NCI-H2081 (cell line): ENCODE measurements around the gene OR1N1.
A peak's percentile ranks its signal among the peaks of the same experiment; 100 is the strongest.
"Not testable (repeated sequence)": the region's sequence is repeated elsewhere in the genome, so short reads cannot be mapped to it uniquely, and the experiment has no call there.

Experiments
- DNase-seq, 2 experiments: peaks; one replicate each; lab custom pipeline; 2025; lab: John Stamatoyannopoulos, UW

Gene OR1N1, protein sequence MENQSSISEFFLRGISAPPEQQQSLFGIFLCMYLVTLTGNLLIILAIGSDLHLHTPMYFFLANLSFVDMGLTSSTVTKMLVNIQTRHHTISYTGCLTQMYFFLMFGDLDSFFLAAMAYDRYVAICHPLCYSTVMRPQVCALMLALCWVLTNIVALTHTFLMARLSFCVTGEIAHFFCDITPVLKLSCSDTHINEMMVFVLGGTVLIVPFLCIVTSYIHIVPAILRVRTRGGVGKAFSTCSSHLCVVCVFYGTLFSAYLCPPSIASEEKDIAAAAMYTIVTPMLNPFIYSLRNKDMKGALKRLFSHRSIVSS

DNA sequence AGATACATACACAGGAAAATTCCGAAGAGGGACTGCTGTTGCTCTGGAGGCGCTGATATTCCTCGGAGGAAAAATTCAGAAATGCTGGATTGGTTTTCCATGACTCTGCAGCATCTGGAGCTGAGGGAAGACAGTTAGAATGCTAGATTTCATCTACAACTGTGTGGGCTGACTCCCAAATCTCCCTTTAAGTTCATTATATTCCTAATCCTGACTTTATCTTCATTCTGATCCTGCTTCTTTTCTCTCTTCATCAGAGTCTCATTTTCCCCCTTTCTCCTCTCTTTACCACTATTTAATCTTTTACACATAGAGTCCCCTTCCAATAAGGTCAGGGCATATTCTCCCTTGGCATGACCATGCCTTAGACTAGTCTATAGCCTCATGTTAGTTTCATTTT lies at the start of gene OR1N1:
TSS of gene OR1N1 (minus strand) at position 101 of the 400 bp plus-strand sequence. CDS start at position 101, 0 bp downstream.
- no peak for DNase-seq

DNA sequence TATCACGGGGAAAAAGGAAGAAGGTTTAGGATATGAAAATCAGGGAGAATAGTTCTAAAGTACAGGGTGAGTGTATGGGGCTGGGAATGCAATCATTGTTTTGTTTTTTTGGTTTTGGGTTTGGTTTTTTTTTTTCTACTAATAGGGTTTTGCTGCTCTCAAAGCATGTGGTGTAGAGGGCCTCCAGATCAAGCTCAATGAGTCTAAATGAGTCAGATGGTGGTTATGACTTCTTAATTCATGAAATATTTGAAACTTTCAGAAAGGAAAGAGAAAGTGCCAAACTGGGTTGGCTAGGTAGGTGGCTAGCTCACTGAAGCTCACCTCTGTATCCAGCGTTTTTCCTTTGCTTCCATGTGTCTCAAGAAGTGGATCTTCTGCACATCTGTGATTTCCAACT lies 45.4 kb upstream of the OR1N1 start:
- no peak for DNase-seq

DNA sequence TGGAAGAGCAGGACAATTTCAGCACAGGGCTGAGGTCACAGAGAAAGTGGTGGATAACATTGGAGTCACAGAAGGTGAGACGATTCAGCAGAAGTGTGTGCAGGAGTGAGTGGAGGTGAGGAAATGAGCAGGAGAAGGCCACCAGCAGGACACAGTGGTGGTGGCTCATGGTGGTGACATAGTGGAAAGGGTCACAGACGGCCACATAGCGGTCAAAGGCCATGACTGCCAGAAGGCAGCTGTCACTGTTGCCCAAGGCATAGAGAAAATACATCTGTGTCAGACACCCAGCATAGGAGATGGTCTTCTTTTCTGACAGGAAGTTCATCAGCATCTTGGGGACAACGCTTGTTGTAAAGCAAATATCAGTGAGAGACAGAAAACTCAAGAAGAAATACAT lies 40.8 kb upstream of the OR1N1 start:
- no peak for DNase-seq

DNA sequence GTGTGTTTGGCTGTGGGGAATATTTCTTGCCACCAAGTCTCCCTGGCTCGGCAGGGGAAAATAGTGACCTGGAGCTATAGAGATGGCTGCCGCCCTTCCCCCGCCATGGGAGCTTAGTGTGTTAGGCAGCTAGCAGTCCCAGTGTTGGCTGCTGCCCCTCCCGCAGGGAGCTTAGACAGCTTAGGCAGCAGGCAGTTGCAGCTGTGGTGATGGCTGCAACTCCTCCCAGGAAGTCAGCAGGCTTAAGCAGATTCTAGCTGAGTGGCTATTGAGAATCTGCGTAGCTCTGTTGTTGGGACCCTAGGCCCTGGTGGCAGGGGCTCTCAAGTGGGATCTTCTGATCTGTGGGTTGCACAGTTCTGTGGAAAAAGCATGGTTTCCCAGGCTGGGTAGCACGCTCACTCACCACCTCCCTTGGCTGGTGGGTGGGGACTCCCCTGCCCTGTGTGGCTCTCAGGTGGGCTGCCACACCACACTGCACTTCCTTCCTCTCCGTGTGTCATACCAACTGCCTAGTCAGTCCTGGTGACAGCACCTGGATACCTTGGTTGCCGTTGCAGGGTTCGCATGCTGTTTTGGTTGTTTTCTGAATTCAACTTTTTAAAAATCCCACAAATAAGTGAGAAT lies 35.2 kb upstream of the OR1N1 start:
- DNase-seq, result no peak

DNA sequence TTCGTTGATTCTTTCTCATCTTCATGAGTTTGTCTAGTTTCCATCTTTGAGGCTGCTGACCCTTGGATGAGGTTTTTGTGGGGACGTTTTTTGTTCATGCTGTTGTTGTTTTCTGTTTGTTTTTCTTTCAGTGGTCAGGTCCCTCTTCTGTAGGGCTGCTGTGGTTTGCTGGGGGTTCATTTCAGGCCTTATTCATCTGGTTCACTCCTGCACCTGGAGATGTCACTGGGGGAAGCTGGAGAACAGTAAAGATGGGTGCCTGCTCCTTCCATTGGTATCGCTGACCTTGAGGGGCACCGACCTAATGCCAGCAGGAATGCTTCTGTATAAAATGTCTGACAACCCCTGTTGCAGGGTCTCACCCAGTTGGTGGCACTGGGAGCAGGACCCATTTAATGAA lies 34.4 kb upstream of the OR1N1 start:
- DNase-seq, result no peak

DNA sequence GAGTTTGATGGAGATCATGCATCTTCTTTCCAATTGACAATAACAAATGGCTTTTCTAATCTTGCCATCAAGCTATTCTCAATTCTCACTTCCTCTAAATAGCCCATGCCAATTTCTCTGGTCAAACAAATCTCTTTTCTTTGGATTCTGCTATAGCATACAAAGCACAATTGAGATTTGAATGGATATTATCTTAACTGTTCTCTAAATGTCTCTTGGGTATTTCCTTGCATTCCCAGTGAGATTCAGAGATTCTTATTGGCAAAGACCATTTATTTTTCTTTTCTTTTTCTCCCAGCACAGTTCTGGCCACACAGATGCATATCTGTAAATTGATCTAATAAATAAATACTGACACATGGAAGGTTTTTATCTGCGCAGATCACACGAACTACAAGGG lies 25.7 kb upstream of the OR1N1 start, which contains the start of gene OR1N2:
TSS of gene OR1N2 (plus strand) at position 301 of the 400 bp plus-strand sequence. CDS start 100 bp downstream, outside the sequence.
- no peak for DNase-seq

DNA sequence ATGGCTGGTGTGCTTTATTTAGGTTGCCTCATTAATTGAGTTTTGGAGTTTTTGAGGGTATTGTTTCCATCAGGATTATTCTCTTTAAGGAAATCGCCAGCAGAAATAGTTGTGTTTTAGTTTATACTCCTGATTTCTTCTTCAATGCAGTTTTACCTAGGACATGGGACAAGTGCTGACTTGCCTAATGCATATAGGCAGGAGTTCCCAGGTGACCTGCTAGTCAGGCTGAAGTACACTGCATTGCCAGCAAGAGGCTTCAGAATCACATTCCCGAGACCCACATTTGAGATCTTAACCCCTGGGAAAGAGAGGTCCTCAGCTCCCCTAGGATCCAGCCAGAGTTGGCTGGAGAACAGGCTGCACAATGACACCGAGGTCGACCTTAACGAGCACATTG lies 24.3 kb upstream of the OR1N1 start:
- DNase-seq, result no peak

DNA sequence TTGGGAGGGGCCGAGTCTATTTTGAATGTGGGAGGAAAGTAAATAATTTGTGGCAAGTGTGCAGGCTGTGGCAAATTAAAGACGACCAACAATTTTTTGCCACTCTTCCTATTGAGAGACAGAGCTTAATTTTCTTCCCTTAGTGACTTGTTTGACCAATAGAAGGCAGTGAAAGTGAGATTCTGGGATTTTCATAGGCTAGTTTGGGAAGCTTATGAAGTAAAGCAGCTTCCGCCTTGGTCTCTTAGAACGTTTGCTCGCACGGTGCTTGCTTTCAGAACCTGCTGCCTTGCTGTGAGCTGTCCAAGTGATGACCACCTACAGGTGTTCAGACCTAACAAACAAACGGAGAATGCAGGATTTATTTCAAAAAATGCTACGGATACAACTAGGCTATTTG lies 19.1 kb upstream of the OR1N1 start:
- no peak for DNase-seq

DNA sequence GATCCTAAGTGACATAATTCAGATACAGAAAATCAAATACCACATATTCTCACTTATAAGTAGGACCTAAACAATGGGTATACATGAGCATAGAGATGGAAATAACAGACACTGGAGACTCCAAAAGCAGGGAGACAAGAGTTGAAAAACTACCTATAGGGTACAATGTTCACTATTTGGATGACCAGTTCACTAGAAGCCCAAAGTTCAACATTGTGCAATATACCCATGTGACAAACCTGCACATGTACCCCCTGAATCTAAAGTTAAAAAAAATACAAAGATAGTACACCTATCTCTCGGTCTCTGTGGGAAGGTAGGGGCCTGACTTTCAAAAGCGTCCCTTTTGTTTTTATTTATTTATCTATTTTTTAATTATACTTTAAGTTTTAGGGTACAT lies 11.7 kb upstream of the OR1N1 start:
- DNase-seq, result no peak

DNA sequence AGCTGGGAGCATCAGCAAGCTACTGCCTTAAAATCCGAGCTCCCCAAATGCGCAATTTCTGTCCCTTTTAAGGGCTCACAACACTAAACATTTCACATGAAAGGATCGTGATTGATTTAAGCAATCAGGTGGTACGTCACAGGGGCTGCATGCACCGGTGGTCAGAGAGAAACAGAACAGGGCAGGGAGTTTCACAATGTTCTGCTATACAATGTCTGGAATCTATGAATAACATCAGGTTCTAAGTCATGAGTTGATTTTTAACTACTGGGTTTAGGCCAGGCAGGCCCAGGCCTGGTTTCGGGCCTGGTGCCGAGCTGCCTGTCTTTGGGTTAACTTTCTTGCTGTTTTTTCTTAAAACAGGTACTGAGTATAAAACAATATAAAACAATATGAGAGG lies 10.0 kb upstream of the OR1N1 start:
- not testable (repeated sequence) for DNase-seq

DNA sequence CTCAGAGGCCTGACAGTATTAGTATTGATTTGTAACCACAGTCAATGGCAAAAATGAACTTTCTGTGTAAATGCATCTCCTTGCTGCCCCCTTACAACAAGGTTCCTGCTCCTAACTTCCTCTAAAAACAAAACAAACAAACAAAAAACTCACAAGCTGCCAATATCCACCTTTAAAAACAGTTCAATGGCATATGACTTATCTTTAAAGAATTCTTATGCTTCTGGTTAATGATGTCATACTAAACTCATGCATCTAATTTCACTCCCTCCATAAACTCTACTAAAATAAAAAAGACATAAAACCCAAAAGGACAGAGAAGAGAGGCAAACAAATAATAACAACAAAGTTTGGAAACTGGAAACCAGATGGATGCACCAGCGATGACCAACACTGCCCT lies 9.0 kb upstream of the OR1N1 start:
- DNase-seq, result no peak

DNA sequence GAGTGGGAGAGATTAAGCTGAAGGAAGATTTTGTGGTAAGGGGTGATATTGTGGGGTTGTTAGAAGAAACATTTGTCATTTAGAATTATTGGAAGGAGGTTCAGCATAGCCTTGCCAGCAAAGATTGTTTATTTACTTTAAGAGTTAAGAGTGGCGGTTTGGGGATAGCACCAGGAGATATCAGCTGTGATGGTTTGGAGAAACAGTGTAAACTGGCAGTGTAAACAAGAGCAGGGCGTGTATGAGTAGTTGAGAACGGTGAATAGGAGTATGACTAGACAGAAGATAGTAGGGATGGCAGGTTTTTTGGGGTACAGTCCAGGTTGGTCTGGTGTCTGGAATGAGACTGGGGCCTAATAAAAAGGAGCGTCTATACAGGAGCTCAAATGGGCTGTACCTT lies 4.1 kb upstream of the OR1N1 start:
- not testable (repeated sequence) for DNase-seq

DNA sequence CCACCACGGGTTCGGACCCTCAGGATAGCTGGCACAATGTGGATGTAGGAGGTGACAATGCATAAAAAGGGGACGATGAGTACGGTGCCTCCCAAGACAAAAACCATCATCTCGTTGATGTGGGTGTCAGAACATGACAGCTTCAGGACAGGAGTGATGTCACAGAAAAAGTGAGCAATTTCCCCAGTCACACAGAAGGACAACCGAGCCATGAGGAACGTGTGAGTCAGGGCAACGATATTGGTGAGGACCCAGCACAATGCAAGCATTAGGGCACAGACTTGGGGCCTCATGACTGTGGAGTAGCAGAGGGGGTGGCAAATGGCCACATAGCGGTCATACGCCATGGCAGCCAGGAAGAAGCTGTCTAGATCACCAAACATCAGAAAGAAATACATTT lies 491 bp downstream of the OR1N1 start:
- DNase-seq, result no peak

DNA sequence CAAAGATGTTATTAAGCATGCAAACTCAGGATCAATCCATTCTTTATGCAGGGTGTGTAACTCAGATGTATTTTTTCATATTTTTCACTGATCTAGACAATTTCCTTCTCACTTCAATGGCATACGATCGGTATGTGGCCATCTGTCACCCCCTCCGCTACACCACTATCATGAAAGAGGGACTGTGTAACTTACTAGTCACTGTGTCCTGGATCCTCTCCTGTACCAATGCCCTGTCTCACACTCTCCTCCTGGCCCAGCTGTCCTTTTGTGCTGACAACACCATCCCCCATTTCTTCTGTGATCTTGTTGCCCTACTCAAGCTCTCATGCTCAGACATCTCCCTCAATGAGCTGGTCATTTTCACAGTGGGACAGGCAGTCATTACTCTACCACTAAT lies 7.7 kb downstream of the OR1N1 start:
- no peak for DNase-seq

DNA sequence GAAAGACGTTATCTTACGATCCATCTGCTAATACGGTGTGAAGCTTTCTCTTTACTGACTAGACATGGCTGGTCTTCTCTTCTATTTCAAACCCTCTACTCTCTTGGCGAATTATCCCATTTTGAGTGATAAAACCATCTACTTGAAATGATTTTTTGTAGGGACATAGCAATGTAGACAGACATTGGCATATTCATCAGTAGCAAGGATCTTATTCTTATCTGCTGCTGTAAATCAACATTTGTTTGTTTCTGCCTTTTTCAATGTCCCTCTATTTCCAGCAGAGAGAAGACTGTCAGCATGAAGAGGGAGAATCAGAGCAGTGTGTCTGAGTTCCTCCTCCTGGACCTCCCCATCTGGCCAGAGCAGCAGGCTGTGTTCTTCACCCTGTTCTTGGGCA lies 8.3 kb downstream of the OR1N1 start, which contains the start of gene OR1J4:
TSS of gene OR1J4 (plus strand) at position 301 of the 400 bp plus-strand sequence. CDS start at position 301, 0 bp downstream.
- DNase-seq, result no peak

DNA sequence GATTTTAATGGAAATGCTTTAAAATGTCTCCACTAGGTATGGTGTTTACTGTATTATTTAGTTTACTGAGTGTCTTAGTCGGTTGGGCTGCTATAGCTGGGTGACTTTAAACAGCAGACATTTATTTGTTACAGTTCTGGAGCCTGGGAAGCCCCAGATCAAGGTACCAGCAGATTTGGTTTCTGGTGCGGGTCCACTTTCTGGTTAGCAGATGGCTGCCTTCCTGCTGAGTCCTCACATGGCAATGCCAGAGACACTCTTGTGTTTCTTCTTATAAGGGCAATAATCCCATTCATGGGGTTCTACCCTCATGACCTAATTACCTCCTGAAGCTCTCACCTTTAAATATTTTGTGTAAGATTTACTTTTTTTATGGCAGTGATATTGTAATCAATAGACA lies 8.9 kb downstream of the OR1N1 start:
- no peak for DNase-seq

DNA sequence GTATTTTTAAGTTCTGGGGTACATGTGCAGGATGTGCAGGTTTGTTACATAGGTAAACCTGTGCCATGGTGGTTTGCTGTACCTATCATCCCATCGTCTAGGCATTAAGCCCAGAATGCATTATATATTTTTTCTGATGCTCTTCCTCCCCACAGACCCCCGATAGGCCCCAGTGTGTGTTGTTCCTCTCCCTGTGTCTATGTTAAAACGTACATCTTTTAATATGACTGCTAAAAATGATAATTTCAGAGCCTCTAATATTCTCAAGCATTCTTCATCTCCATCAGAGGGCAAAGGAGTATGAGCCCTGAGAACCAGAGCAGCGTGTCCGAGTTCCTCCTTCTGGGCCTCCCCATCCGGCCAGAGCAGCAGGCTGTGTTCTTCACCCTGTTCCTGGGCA lies 16.6 kb downstream of the OR1N1 start, which contains the start of gene OR1J2:
TSS of gene OR1J2 (plus strand) at position 301 of the 400 bp plus-strand sequence. CDS start at position 301, 0 bp downstream.
- DNase-seq, result no peak

DNA sequence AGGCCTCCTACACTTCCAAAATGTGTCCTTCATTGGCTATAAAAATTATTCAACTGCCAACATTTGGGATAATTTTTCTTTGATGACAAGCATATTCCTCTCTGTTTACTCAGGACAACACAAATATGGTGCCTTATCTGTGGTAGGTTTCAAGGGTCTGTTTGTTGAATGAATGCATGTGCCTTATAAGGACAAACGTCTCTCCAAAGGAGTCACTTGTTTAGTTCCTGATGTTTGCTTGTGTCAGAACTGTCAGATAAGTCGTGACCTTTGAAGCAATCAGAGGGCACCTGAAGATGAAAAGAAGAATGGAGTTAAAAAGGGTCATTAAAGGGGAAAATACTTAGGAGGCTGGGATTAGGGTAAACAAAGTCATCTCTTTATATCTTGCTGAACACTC lies 20.1 kb downstream of the OR1N1 start:
- DNase-seq, result no peak

DNA sequence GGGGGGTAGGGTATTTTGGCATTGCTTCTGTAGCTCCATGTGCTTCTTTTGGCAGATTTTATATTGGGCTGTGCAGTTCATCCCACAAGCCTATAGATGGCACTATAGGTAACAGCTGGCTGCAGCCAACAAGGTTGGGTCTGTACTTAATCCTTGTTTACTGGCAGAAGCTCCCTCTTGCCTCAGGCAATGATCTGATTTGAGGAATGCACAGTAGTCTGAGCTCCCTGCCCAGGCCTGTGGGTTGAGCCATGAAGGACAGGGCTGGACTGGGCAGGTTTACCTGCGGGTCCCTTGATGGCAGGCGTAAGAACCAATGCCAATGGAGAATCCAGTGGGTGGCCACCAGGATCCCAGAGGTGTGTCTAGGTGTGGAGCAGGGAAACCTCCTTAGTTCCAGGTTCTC lies 28.2 kb downstream of the OR1N1 start:
- peak; percentile 41 to 63 for DNase-seq

DNA sequence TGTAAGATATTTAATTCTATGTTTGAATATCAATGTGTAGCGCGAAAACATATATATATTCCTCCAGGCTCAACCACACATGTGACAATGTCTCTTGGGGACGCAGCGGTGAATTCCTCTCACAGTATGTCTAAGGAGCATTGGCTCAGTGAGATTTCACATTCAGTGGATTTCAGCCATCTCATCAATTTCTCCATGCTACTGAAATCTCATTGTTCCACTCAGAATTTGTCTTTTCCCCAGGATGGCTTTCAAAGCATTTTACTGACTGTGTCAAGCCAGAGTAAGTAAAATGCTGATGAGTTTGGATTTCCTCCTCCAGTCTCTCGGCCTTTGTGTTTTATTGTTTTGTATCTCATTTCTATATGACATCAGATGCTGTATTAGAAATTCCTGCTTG lies 48.0 kb downstream of the OR1N1 start:
- no peak for DNase-seq

DNA sequence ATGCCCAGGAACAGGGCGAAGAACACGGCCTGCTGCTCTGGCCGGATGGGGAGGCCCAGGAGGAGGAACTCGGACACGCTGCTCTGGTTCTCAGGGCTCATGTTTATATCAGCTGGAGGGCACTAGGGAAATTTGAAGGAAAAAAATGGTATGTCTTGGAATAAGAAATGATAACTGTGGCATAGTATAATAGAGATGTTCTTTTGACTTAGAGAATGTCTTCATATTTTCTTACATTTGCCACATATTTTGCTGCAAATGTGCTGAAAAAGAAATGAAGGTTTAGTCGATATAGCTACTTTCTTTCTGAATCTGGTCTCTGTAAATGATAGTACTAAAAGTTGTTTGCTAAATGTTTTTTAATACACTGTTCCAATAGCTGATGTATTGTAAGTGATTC lies 49.3 kb downstream of the OR1N1 start, which contains the start of gene OR1J1:
TSS of gene OR1J1 (minus strand) at position 101 of the 400 bp plus-strand sequence. CDS start at position 101, 0 bp downstream.
- no peak for DNase-seq

DNA sequence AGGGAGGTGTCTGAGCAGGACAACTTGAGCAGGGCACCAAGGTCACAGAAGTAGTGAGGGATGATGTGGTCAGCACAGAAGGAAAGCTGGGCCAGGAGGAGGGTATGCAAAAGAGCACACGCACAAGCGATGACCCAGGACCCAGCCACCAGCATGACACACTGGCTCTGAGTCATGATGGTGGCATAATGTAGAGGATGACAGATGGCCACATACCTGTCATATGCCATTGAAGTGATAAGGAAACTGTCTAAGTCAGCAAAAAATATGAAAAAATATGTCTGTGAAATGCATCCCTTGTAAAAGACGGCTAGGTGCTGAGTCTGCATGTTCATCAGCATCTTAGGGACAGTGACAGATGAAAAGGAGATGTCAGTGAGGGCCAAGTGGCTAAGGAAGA lies 49.7 kb downstream of the OR1N1 start:
- DNase-seq, result no peak
